GM12878 (cell line): ENCODE data around the gene NKX1-2. TPM values are rescaled to one million over a fixed set of nuclear protein-coding genes. Genes with fewer than 3 reads are reported as not detected.

Experiments
- ATAC-seq: fragments of 200-7000 bp; cut with Tn5 transposase; 3 replicates; pipeline ENCODE4 v1.9.1; 2020; ENCODE audit warnings: mild to moderate bottlenecking, moderate library complexity
- BruUV-seq: library from RNA; stranded (reverse); fragments of 400-500 nt; replicated peaks from 2 replicates; lab custom pipeline; 2021; lab: Mats Ljungman, UMichigan
- CTCF ChIA-PET: fragments of 300-600 bp; sonication (Branson Sonifier 250); formaldehyde crosslinking; extraction: SDS; loops from one replicate; lab custom pipeline; 2021; ENCODE audit warnings: inconsistent platforms; lab: Yijun Ruan, JAX
- POLR2A ChIA-PET: fragments of 350-600 bp; formaldehyde crosslinking; extraction: SDS; loops from one replicate; lab custom pipeline; 2021; ENCODE audit warnings: inconsistent platforms; lab: Charles Lee
- RAD21 ChIA-PET: fragments of 300-600 bp; sonication (Branson Sonifier 250); formaldehyde crosslinking; loops from one replicate; lab custom pipeline; 2023; ENCODE audit warnings: antibody characterized with exemption; ENCODE audit not compliant: unreplicated experiment; lab: Charles Lee
- SMC1A ChIA-PET: fragments of 300-600 bp; sonication (Branson Sonifier 250); formaldehyde crosslinking; loops from one replicate; lab custom pipeline; 2023; ENCODE audit not compliant: unreplicated experiment, uncharacterized antibody; lab: Charles Lee
- DNase-seq: peaks from one replicate; pipeline ENCODE4 v3.0.0-alpha.2; 2011; ENCODE audit warnings: low read depth, low spot score
- FAIRE-seq: peaks from 3 replicates; lab custom pipeline; 2011; peaks lifted over from hg19 to GRCh38; lab: Jason Lieb, UNC
- H2AFZ ChIP-seq: 2 replicates; pipeline ENCODE4 v1.6.0; 2011; ENCODE audit warnings: low read depth, low read length, control low read depth; ENCODE audit not compliant: control insufficient read depth
- H3K27ac ChIP-seq: 2 replicates; pipeline ENCODE4 v1.5.1; 2011; ENCODE audit warnings: control low read depth; ENCODE audit not compliant: control insufficient read depth, insufficient read depth
- H3K27me3 ChIP-seq, 2 experiments: replicated peaks in 1 of 2; 2 replicates each; pipeline versions ENCODE4 v1.6.0 to v1.6.1; 2011; ENCODE audit warnings: low read length in 1 of 2; ENCODE audit not compliant: control insufficient read depth in 2 of 2, insufficient read depth in 2 of 2
- H3K36me3 ChIP-seq, 2 experiments: 2 replicates each; pipeline ENCODE4 v1.5.1; 2011; ENCODE audit warnings: low read length in 1 of 2; ENCODE audit not compliant: control insufficient read depth in 2 of 2, insufficient read depth in 2 of 2
- H3K4me1 ChIP-seq: 2 replicates; pipeline ENCODE4 v1.6.1; 2011; ENCODE audit warnings: mild to moderate bottlenecking, low read length, moderate library complexity, mixed read lengths; ENCODE audit not compliant: control insufficient read depth, insufficient read depth
- H3K4me2 ChIP-seq: 2 replicates; pipeline ENCODE4 v1.6.0; 2011; ENCODE audit warnings: control low read depth; ENCODE audit not compliant: control insufficient read depth, insufficient read depth
- H3K4me3 ChIP-seq: fragments of 200-600 bp; sonication (generic); 2 replicates; pipeline ENCODE4 v1.5.1; 2016
- H3K79me2 ChIP-seq: 2 replicates; pipeline ENCODE4 v1.6.0; 2011; ENCODE audit warnings: low read length; ENCODE audit not compliant: control insufficient read depth, insufficient read depth
- H3K9ac ChIP-seq: 2 replicates; pipeline ENCODE4 v1.8.0; 2011; ENCODE audit warnings: low read length, control low read depth, mixed read lengths; ENCODE audit not compliant: control insufficient read depth, insufficient read depth
- H3K9me3 ChIP-seq: replicated peaks from 3 replicates; pipeline ENCODE4 v1.5.1; 2011; ENCODE audit warnings: mild to moderate bottlenecking, low read length; ENCODE audit not compliant: control insufficient read depth, insufficient read depth
- H4K20me1 ChIP-seq: 2 replicates; pipeline ENCODE4 v1.6.0; 2011; ENCODE audit not compliant: control insufficient read depth, insufficient read depth
- ATF7 ChIP-seq: fragments of 450-650 bp; IDR thresholded peaks from 2 replicates; pipeline ENCODE4 v1.6.1; 2016; ENCODE audit warnings: low read depth, mild to moderate bottlenecking
- CBX5 ChIP-seq: sonication (generic); IDR thresholded peaks from 2 replicates; pipeline ENCODE4 v1.6.1; 2016; ENCODE audit warnings: low read depth, moderate library complexity, mild to moderate bottlenecking, inconsistent platforms
- HCFC1 ChIP-seq: fragments of 150-350 bp; IDR thresholded peaks from 2 replicates; pipeline ENCODE4 v1.6.1; 2014; ENCODE audit warnings: low read length
- HDGF ChIP-seq: fragments of 450-650 bp; IDR thresholded peaks from 2 replicates; pipeline ENCODE4 v1.6.1; 2016; ENCODE audit warnings: antibody characterized with exemption
- JUNB ChIP-seq: IDR thresholded peaks from 2 replicates; pipeline ENCODE4 v1.6.1; 2016; ENCODE audit warnings: antibody characterized with exemption, mild to moderate bottlenecking
- NFXL1 ChIP-seq: fragments of 450-650 bp; IDR thresholded peaks from 2 replicates; pipeline ENCODE4 v1.6.1; 2017; ENCODE audit warnings: antibody characterized with exemption, mild to moderate bottlenecking, borderline replicate concordance
- NR2C2 ChIP-seq: IDR thresholded peaks from 2 replicates; pipeline ENCODE4 v1.6.1; 2011; ENCODE audit warnings: borderline replicate concordance, low read depth; ENCODE audit not compliant: control insufficient read depth, insufficient read length
- PKNOX1 ChIP-seq: fragments of 450-650 bp; IDR thresholded peaks from 2 replicates; pipeline ENCODE4 v1.6.1; 2016; ENCODE audit warnings: mild to moderate bottlenecking
- POLR2AphosphoS2 ChIP-seq: IDR thresholded peaks from 2 replicates; pipeline ENCODE4 v1.6.1; 2011; ENCODE audit warnings: low read depth, mild to moderate bottlenecking, low read length, improper control_type of control experiment, moderate library complexity
- RELA ChIP-seq: fragments of 450-650 bp; IDR thresholded peaks from 2 replicates; pipeline ENCODE4 v1.8.0; 2014; ENCODE audit warnings: borderline replicate concordance; ENCODE audit not compliant: partially characterized antibody
- SMARCA5 ChIP-seq: fragments of 450-650 bp; IDR thresholded peaks from 2 replicates; pipeline ENCODE4 v1.6.1; 2017; ENCODE audit warnings: mild to moderate bottlenecking
- SREBF1 ChIP-seq: IDR thresholded peaks from 2 replicates; pipeline ENCODE4 v1.6.1; 2012; ENCODE audit warnings: mild to moderate bottlenecking, low read length
- ZNF592 ChIP-seq: fragments of 450-650 bp; IDR thresholded peaks from 2 replicates; pipeline ENCODE4 v1.6.1; 2017; ENCODE audit warnings: mild to moderate bottlenecking, moderate library complexity
- whole genome bisulfite sequencing: methylation state at CpG from one replicate; pipeline ENCODE4 v1.1.6; 2016; ENCODE audit warnings: low lambda C conversion rate; ENCODE audit not compliant: insufficient replicate concordance, insufficient coverage; ENCODE audit errors: missing lambda C conversion rate; 5-methylcytosine and 5-hydroxymethylcytosine counted together
- in situ Hi-C: fragments of 300-500 bp; cut with MboI; formaldehyde crosslinking; loops from 9 replicates; pipeline ENCODE4 v1.14.3; 2018; ENCODE audit warnings: mixed read lengths
- intact Hi-C: fragments of 100-400 bp; cut with micrococcal nuclease; formaldehyde crosslinking; loops from one replicate; pipeline ENCODE4 v1.14.2; 2022; ENCODE audit not compliant: unreplicated experiment
- polyA plus RNA-seq, 11 experiments: library from polyadenylated mRNA; depleted of rRNA in 4 of 11; unstranded in 6 of 11; stranded (reverse) in 5 of 11; fragments of >200 nt; fragmentation: Nextera tagmentation in 4 of 11; fragmentation: Illumina TruSeq in 1 of 11; extraction: Ambion mirVana in 4 of 11; extraction: Trizol in 1 of 11; gene quantifications; 1 replicate in 1 of 11; 2 replicates in 10 of 11; pipeline versions ENCODE4 v1.2.1 to v1.2.3, GENCODE V29; 2011 to 2016; ENCODE audit warnings: inconsistent platforms in 2 of 11, missing spikeins in 2 of 11, low read depth in 1 of 11
- total RNA-seq, 4 experiments: library from RNA; depleted of rRNA in 3 of 4; stranded (reverse); fragments of >200 nt in 3 of 4; fragmentation: Illumina TruSeq in 1 of 4; extraction: Trizol in 1 of 4; gene quantifications; 2 replicates each; pipeline versions ENCODE4 v1.2.1 to v1.2.3, GENCODE V29; 2013 to 2021
- TF ChIP-seq, protein P1 (sequence below): fragments of 450-650 bp; IDR thresholded peaks from 2 replicates; pipeline ENCODE4 v1.6.1; 2018; ENCODE audit warnings: mild to moderate bottlenecking, low read depth, moderate library complexity; ENCODE audit not compliant: partially characterized antibody
- TF ChIP-seq, protein P2 (sequence below): fragments of 150-350 bp; IDR thresholded peaks from 2 replicates; pipeline ENCODE4 v1.6.1; 2016; ENCODE audit warnings: low read depth, low read length

The NKX1-2 gene
- total and polyA plus RNA-seq, 10 of the 15 experiments (the other 5 are each of a cell fraction or from before 2014, with no cell fraction given): not detected

GRCh38 chr10:124458889-124459288 lies 9.1 kb upstream of the NKX1-2 start:
- Histone ChIP-seq H4K20me1 (no peaks in the 10 kb centered on the region), H2AFZ (no peak overlapping the region), H3K9ac (no peak overlapping the region), H3K4me2 (no peak overlapping the region), H3K27ac (no peak overlapping the region), H3K4me3 (no peak overlapping the region), H3K4me1 (no peaks in the 10 kb centered on the region; the same call in 1 of the 2 replicates), H3K27me3 (no peaks in the 10 kb centered on the region; a peak in 2 of 4 replicates), H3K79me2 (no peaks in the 10 kb centered on the region), H3K36me3 (no peaks in the 10 kb centered on the region), H3K9me3 (no peaks in the 10 kb centered on the region)
- ChIA-PET RAD21 (no interaction called here), SMC1A (no interaction called here), POLR2A (no interaction called here), CTCF (no interaction called here)
- DNase-seq: no peak
- 66% methylated on average over 2 of the region's 2 CpGs for WGBS
- intact Hi-C loops (no loop called here), in situ Hi-C loops (no loop called here)
- ATAC-seq: no peak
- FAIRE-seq: no peak
- BruUV-seq: no TSS peak
- no peak for TF ChIP-seq SMARCA5
- TF ChIP-seq, protein P1, sequence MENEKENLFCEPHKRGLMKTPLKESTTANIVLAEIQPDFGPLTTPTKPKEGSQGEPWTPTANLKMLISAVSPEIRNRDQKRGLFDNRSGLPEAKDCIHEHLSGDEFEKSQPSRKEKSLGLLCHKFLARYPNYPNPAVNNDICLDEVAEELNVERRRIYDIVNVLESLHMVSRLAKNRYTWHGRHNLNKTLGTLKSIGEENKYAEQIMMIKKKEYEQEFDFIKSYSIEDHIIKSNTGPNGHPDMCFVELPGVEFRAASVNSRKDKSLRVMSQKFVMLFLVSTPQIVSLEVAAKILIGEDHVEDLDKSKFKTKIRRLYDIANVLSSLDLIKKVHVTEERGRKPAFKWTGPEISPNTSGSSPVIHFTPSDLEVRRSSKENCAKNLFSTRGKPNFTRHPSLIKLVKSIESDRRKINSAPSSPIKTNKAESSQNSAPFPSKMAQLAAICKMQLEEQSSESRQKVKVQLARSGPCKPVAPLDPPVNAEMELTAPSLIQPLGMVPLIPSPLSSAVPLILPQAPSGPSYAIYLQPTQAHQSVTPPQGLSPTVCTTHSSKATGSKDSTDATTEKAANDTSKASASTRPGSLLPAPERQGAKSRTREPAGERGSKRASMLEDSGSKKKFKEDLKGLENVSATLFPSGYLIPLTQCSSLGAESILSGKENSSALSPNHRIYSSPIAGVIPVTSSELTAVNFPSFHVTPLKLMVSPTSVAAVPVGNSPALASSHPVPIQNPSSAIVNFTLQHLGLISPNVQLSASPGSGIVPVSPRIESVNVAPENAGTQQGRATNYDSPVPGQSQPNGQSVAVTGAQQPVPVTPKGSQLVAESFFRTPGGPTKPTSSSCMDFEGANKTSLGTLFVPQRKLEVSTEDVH: no peak
- no peak for TF ChIP-seq PKNOX1
- no peak for TF ChIP-seq POLR2AphosphoS2
- TF ChIP-seq RELA: no peak
- no peak for TF ChIP-seq SREBF1
- TF ChIP-seq ATF7: no peak
- TF ChIP-seq HCFC1: no peak
- no peak for TF ChIP-seq HDGF
- TF ChIP-seq NR2C2: no peak
- TF ChIP-seq, protein P2, sequence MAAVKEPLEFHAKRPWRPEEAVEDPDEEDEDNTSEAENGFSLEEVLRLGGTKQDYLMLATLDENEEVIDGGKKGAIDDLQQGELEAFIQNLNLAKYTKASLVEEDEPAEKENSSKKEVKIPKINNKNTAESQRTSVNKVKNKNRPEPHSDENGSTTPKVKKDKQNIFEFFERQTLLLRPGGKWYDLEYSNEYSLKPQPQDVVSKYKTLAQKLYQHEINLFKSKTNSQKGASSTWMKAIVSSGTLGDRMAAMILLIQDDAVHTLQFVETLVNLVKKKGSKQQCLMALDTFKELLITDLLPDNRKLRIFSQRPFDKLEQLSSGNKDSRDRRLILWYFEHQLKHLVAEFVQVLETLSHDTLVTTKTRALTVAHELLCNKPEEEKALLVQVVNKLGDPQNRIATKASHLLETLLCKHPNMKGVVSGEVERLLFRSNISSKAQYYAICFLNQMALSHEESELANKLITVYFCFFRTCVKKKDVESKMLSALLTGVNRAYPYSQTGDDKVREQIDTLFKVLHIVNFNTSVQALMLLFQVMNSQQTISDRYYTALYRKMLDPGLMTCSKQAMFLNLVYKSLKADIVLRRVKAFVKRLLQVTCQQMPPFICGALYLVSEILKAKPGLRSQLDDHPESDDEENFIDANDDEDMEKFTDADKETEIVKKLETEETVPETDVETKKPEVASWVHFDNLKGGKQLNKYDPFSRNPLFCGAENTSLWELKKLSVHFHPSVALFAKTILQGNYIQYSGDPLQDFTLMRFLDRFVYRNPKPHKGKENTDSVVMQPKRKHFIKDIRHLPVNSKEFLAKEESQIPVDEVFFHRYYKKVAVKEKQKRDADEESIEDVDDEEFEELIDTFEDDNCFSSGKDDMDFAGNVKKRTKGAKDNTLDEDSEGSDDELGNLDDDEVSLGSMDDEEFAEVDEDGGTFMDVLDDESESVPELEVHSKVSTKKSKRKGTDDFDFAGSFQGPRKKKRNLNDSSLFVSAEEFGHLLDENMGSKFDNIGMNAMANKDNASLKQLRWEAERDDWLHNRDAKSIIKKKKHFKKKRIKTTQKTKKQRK: no peak
- TF ChIP-seq JUNB: no peak
- TF ChIP-seq CBX5: no peak
- no peak for TF ChIP-seq NFXL1
- no peak for TF ChIP-seq ZNF592
